Peyer's patch (tissue), 4 donors: Measurements from ENCODE around the gene UBAP1. TPM values are rescaled to one million over a fixed set of nuclear protein-coding genes. Genes with fewer than 3 reads are reported as not detected.

Source experiments
- DNase-seq, 3 donors: peaks; one replicate each; pipeline ENCODE4 v3.0.0-alpha.2; 2017 to 2019
- H3K27ac ChIP-seq, 4 donors: fragments of 200-600 bp; sonication (generic); one replicate each; pipeline ENCODE4 v1.5.1; 2016 to 2019
- H3K27me3 ChIP-seq, 2 donors: fragments of 200-600 bp; sonication (generic); one replicate each; pipeline ENCODE4 v1.5.1; 2019
- H3K36me3 ChIP-seq, 3 donors: fragments of 200-600 bp; sonication (generic); one replicate each; pipeline ENCODE4 v1.5.1; 2016 to 2019
- H3K4me1 ChIP-seq, 4 donors: fragments of 200-600 bp; sonication (generic); one replicate each; pipeline ENCODE4 v1.5.1; 2016 to 2019
- H3K4me3 ChIP-seq, 4 donors: fragments of 200-600 bp; sonication (generic); 1 replicate in 3 of 4; 2 replicates in 1 of 4; pipeline ENCODE4 v1.5.1; 2016 to 2019; ENCODE audit warnings: mild to moderate bottlenecking in 1 of 4
- H3K9me3 ChIP-seq, 4 donors: fragments of 200-600 bp; sonication (generic); one replicate each; pipeline ENCODE4 v1.5.1; 2016 to 2019; ENCODE audit warnings: mild to moderate bottlenecking in 1 of 4
- CTCF ChIP-seq, 6 experiments: fragments of 450-650 bp in 4 of 6; fragments of 200-600 bp in 2 of 6; sonication (generic) in 1 of 6; IDR thresholded peaks; one replicate each; pipeline ENCODE4 v1.5.1; 2017 to 2019; ENCODE audit warnings: antibody characterized with exemption in 6 of 6, mild to moderate bottlenecking in 3 of 6, moderate library complexity in 1 of 6
- POLR2A ChIP-seq, 2 donors: fragments of 450-650 bp; IDR thresholded peaks; one replicate each; pipeline ENCODE4 v1.5.1; 2017; ENCODE audit warnings: antibody characterized with exemption in 2 of 2, mild to moderate bottlenecking in 2 of 2, moderate library complexity in 2 of 2
- total RNA-seq, 4 donors: library from RNA; depleted of rRNA; stranded (reverse); fragments of >200 nt; gene quantifications; one replicate each; pipeline ENCODE4 v1.1.0, GENCODE V29; 2016

UBAP1 gene
- total RNA-seq, 4 donors from 2014 or later, result 19.8 to 40.2 (median 31.6) TPM

- Histone ChIP-seq H3K36me3 (no peaks in the 10 kb centered on the region), H3K9me3 (no peaks in the 10 kb centered on the region), H3K4me3 (no peak overlapping the region), H3K4me1 (no peaks in the 10 kb centered on the region), H3K27ac (no peak overlapping the region), H3K27me3 (no peaks in the 10 kb centered on the region)
- TF ChIP-seq POLR2A (IDR thresholded peaks at IDR 0.05) (no peak), CTCF (IDR thresholded peaks at IDR 0.05) (no peak)
- no peak for DNase-seq
These were observed 97.9 kb downstream of the UBAP1 start for GRCh38 chr9:34276772-34277171.

DNA sequence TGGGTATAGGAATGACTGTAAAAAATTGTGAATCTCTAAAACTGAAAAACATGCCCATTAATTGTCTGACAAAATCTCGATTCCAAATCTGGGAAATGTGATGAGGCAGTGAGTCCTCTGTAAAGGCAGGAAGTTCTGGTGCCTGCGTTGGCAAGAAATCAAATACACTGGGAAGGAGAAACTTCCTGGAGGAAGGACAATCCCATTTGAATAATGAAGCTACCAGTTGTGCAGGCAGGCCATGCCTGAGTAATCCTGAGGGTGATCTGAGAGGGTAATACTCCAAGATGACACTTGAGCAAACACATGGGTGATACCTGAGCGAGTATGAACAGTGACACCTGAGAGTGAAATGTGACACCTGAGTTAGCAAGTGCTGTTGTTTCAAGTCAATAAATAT is 100.6 kb downstream of the UBAP1 start:
- no peak for DNase-seq
- Histone ChIP-seq H3K9me3 (no peaks in the 10 kb centered on the region), H3K4me1 (no peaks in the 10 kb centered on the region), H3K27ac (no peak overlapping the region), H3K36me3 (no peaks in the 10 kb centered on the region), H3K27me3 (no peaks in the 10 kb centered on the region), H3K4me3 (no peak overlapping the region)
- TF ChIP-seq POLR2A (IDR thresholded peaks at IDR 0.05) (no peak), CTCF (IDR thresholded peaks at IDR 0.05) (no peak)

GRCh38 chr9:34282096-34282495 is 103.3 kb downstream of the UBAP1 start:
- no peak overlapping the region for H3K4me3 ChIP-seq
- H3K9me3 ChIP-seq, result no peaks in the 10 kb centered on the region
- DNase-seq, result no peak
- no peaks in the 10 kb centered on the region for H3K4me1 ChIP-seq
- no peaks in the 10 kb centered on the region for H3K36me3 ChIP-seq
- H3K27ac ChIP-seq, result no peak overlapping the region
- no peak for TF ChIP-seq POLR2A (IDR thresholded peaks at IDR 0.05)
- TF ChIP-seq CTCF (IDR thresholded peaks at IDR 0.05), result no peak
- no peaks in the 10 kb centered on the region for H3K27me3 ChIP-seq

- Histone ChIP-seq H3K36me3 (no peaks in the 10 kb centered on the region), H3K4me3 (no peak overlapping the region), H3K27me3 (no peaks in the 10 kb centered on the region), H3K9me3 (no peaks in the 10 kb centered on the region), H3K4me1 (no peaks in the 10 kb centered on the region), H3K27ac (no peak overlapping the region)
- no peak for TF ChIP-seq POLR2A (IDR thresholded peaks at IDR 0.05)
- TF ChIP-seq CTCF (IDR thresholded peaks at IDR 0.05), result no peak
- no peak for DNase-seq
These were observed 110.3 kb downstream of the UBAP1 start for GRCh38 chr9:34289159-34289558.

- Histone ChIP-seq H3K27me3 (no peaks in the 10 kb centered on the region), H3K27ac (no peak overlapping the region), H3K4me1 (no peaks in the 10 kb centered on the region), H3K4me3 (no peak overlapping the region), H3K9me3 (no peaks in the 10 kb centered on the region), H3K36me3 (no peaks in the 10 kb centered on the region)
- TF ChIP-seq POLR2A (IDR thresholded peaks at IDR 0.05) (no peak), CTCF (IDR thresholded peaks at IDR 0.05) (no peak)
- no peak for DNase-seq
These were observed 112.2 kb downstream of the UBAP1 start for GRCh38 chr9:34291023-34291422.

GRCh38 chr9:34291423-34291822 is 112.6 kb downstream of the UBAP1 start:
- DNase-seq, result no peak
- Histone ChIP-seq H3K27me3 (no peaks in the 10 kb centered on the region), H3K9me3 (no peaks in the 10 kb centered on the region), H3K4me1 (no peaks in the 10 kb centered on the region), H3K27ac (no peak overlapping the region), H3K36me3 (no peaks in the 10 kb centered on the region), H3K4me3 (no peak overlapping the region)
- TF ChIP-seq POLR2A (IDR thresholded peaks at IDR 0.05) (no peak), CTCF (IDR thresholded peaks at IDR 0.05) (no peak)
